Endothelial cell (in vitro differentiated cells): ENCODE data around the gene OSBPL10. TPM values are rescaled to one million over a fixed set of nuclear protein-coding genes. Genes with fewer than 3 reads are reported as not detected.

Experiments
- DNase-seq: peaks from one replicate; pipeline ENCODE4 v3.0.0; 2021; ENCODE audit warnings: low spot score
- H3K27ac Mint-ChIP-seq: one replicate; pipeline ENCODE4 v1.8.0; 2021; ENCODE audit warnings: mixed read lengths, inconsistent platforms; ENCODE audit not compliant: unreplicated experiment
- H3K27me3 Mint-ChIP-seq: one replicate; pipeline ENCODE4 v1.8.0; 2021; ENCODE audit warnings: mild to moderate bottlenecking, moderate library complexity, mixed read lengths, inconsistent platforms; ENCODE audit not compliant: unreplicated experiment
- H3K36me3 Mint-ChIP-seq: one replicate; pipeline ENCODE4 v1.8.0; 2021; ENCODE audit warnings: mild to moderate bottlenecking, low read depth, mixed read lengths, inconsistent platforms; ENCODE audit not compliant: unreplicated experiment
- H3K4me1 Mint-ChIP-seq: one replicate; pipeline ENCODE4 v1.8.0; 2021; ENCODE audit warnings: mild to moderate bottlenecking, mixed read lengths, inconsistent platforms; ENCODE audit not compliant: unreplicated experiment
- H3K4me3 Mint-ChIP-seq: one replicate; pipeline ENCODE4 v1.8.0; 2021; ENCODE audit warnings: mild to moderate bottlenecking, mixed read lengths, inconsistent platforms; ENCODE audit not compliant: unreplicated experiment
- H3K9me3 Mint-ChIP-seq: one replicate; pipeline ENCODE4 v1.8.0; 2021; ENCODE audit warnings: mixed read lengths, inconsistent platforms; ENCODE audit not compliant: unreplicated experiment
- CTCF ChIP-seq: fragments of 200-600 bp; sonication (generic); IDR thresholded peaks from one replicate; pipeline ENCODE4 v1.5.0; 2021; ENCODE audit warnings: antibody characterized with exemption; ENCODE audit not compliant: unreplicated experiment
- total RNA-seq: library from RNA; stranded (reverse); fragmentation: NEBNext Ultra II Directional; extraction: Animal tissue kit (Norgen Biotek cat#: 25700); gene quantifications from one replicate; pipeline ENCODE4 v1.2.1, GENCODE V29; 2021; ENCODE audit not compliant: unreplicated experiment

The OSBPL10 gene
- total RNA-seq, 1 donor from 2014 or later = 61.0 TPM

DNA sequence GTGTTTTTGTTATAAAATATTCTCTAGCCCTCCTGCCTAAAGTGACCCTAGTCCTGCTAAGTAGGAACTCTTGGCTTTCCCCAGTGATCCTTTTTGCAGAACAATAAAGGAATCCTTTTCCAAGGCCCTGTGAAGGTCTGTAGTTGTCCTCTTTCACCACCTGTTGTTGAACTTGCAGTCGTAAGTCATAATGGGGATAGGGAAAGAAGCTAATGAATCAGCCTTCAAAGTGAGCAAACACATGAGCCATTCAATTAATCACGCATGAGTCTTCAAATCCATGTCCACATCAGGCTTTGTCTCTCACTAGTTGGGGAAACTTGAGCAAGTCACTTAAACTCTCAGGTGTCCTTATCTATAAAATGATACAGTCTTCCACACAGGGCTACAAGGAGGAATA is 28.0 kb upstream of the OSBPL10 start:
- no peak for DNase-seq
- no peaks in the 10 kb centered on the region for H3K27me3 Mint-ChIP-seq
- H3K9me3 Mint-ChIP-seq = no peaks in the 10 kb centered on the region
- no peaks in the 10 kb centered on the region for H3K4me1 Mint-ChIP-seq
- no peak for TF ChIP-seq CTCF
- no peak overlapping the region for H3K4me3 Mint-ChIP-seq
- no peaks in the 10 kb centered on the region for H3K36me3 Mint-ChIP-seq
- H3K27ac Mint-ChIP-seq = no peak overlapping the region

GRCh38 chr3:32004113-32004765 is 23.2 kb upstream of the OSBPL10 start:
- no peaks in the 10 kb centered on the region for H3K27me3 Mint-ChIP-seq
- H3K4me1 Mint-ChIP-seq = peaks cover 8% of the 10 kb centered on the region
- H3K27ac Mint-ChIP-seq = no peak overlapping the region
- TF ChIP-seq CTCF = no peak
- no peak for DNase-seq
- H3K9me3 Mint-ChIP-seq = no peaks in the 10 kb centered on the region
- no peaks in the 10 kb centered on the region for H3K36me3 Mint-ChIP-seq
- no peak overlapping the region for H3K4me3 Mint-ChIP-seq

- TF ChIP-seq CTCF = no peak
- no peaks in the 10 kb centered on the region for H3K36me3 Mint-ChIP-seq
- H3K4me1 Mint-ChIP-seq = peaks cover 8% of the 10 kb centered on the region
- H3K27ac Mint-ChIP-seq = no peak overlapping the region
- H3K27me3 Mint-ChIP-seq = no peaks in the 10 kb centered on the region
- H3K9me3 Mint-ChIP-seq = no peaks in the 10 kb centered on the region
- H3K4me3 Mint-ChIP-seq = no peak overlapping the region
- no peak for DNase-seq
Observed at GRCh38 chr3:32003380-32003779, 22.3 kb upstream of the OSBPL10 start.

DNA sequence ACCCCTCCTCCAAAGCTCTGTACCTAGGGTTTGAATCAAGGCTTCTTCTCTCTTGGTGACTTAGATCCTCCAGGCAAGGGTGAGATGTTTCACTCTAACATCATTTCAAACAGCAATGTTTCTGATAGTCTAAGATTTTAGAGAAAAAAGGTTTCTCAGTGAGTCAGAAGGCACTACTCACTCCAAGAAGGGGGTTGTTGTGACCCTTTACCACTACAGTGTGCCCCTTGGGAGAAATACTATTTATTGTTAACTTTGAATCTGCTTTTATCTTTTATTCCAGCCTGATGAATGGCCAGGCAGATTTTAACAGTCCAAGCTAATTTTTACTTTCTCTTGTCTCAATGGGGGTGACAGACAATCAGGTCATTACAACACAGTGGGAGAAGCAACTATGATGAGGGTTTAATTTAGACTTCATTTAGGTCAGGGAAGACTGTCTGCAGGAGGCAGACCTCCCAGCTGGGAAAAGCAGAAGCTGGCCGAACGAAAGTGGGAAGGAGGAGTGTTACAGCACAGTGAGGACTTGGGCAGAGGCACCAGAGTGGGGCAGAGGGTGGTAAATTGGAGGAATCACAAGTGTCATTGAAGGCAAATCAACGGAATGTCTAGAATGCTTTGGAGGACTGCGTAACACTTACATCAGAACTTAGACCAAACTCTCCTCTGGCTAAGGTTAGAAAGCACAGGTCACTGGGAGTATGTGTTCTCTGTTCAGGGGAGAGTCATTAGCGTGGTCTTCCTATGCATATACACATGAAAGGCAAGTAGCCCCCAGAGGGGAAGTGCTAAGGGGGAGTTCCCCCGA is 21.7 kb upstream of the OSBPL10 start:
- Mint-ChIP-seq H3K9me3 (no peaks in the 10 kb centered on the region), H3K36me3 (no peaks in the 10 kb centered on the region), H3K4me1 (peaks cover 8% of the 10 kb centered on the region), H3K27me3 (no peaks in the 10 kb centered on the region), H3K4me3 (no peak overlapping the region), H3K27ac (no peak overlapping the region)
- no peak for DNase-seq
- no peak for TF ChIP-seq CTCF

GRCh38 chr3:32000877-32001276 is 19.8 kb upstream of the OSBPL10 start:
- TF ChIP-seq CTCF = no peak
- H3K27me3 Mint-ChIP-seq = no peaks in the 10 kb centered on the region
- H3K36me3 Mint-ChIP-seq = no peaks in the 10 kb centered on the region
- no peak overlapping the region for H3K27ac Mint-ChIP-seq
- H3K4me3 Mint-ChIP-seq = no peak overlapping the region
- peaks cover 8% of the 10 kb centered on the region for H3K4me1 Mint-ChIP-seq
- no peaks in the 10 kb centered on the region for H3K9me3 Mint-ChIP-seq
- DNase-seq = no peak
